HepG2 (cell line): ENCODE results near the gene SLC12A2.

Experiments
- MXI1 ChIP-seq: IDR thresholded peaks from 3 replicates; pipeline ENCODE4 v1.6.1; 2012; ENCODE audit warnings: low read depth, low read length, inconsistent platforms, borderline replicate concordance
- RARG ChIP-seq: sonication (generic); formaldehyde crosslinking; IDR thresholded peaks from 2 replicates; pipeline ENCODE4 v1.4.0; 2020; ENCODE audit warnings: low read depth, mild to moderate bottlenecking, missing genetic modification reagents

DNA sequence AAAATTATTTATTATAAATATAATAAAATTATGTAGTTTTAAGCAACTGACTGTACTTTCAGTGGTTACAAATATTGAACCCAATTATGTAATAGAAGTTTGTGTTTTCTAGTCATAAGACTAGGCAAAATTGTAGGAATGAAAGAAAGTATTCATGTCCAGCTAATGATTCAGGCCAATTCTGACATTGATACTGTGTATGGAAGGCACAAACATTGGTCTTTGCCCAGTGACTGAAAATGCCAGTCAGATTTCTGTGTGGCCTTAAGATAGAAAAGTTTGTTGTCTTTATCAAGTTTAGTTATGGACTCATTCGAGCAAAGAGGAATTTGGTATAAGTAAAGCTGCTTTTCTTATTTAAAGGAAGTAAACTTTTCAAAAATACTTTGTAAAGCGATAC lies 60.3 kb downstream of the SLC12A2 start:
- TF ChIP-seq RARG (CRISPR knock-in tag) (no peak), MXI1 (no peak)
